ENCODE data around the gene TMX3. TPM values are rescaled to one million over a fixed set of nuclear protein-coding genes. Genes with fewer than 3 reads are reported as not detected.

Gene TMX3
- polyA plus RNA-seq, 1 of the 3 experiments (the other 2 are of a cell fraction) = 23.3 TPM

GRCh38 chr18:68722821-68723220, 7.9 kb upstream of the TMX3 start:
- Histone ChIP-seq H3K36me3 (replicated peaks in 1 of 2; ENCODE audit: control insufficient read depth in 1 of 2, insufficient read depth in 2 of 2, low read length in 1 of 2) (peaks cover 10 to 12% of the 10 kb centered on the region in 2 experiments), H2AFZ (ENCODE audit: low read depth) (no peak overlapping the region), H3K27me3 (ENCODE audit: insufficient read depth) (no peaks in the 10 kb centered on the region), H3K27ac (ENCODE audit: low read depth in 2 of 2, low read length in 1 of 2) (no peak overlapping the region), H3K9me3 (no peaks in the 10 kb centered on the region), H3K9ac (no peak overlapping the region), H3K9me2 (no peaks in the 10 kb centered on the region), H3K4me1 (ENCODE audit: control insufficient read depth in 1 of 2, insufficient read depth in 2 of 2, low read depth in 1 of 2, low read length in 1 of 2) (no peaks in the 10 kb centered on the region), H3K79me2 (ENCODE audit: insufficient read depth) (no peaks in the 10 kb centered on the region), H4K20me1 (ENCODE audit: insufficient read depth) (no peaks in the 10 kb centered on the region), H3K4me3 (ENCODE audit: low read depth in 2 of 2, low read length in 1 of 2) (no peak overlapping the region), H3K4me2 (no peak overlapping the region), H3F3A (replicated peaks; ENCODE audit: insufficient read depth) (no peaks in the 10 kb centered on the region)
- 85% methylated on average over 1 of the region's 1 CpG for WGBS (ENCODE audit: low lambda C conversion rate)
- no peak for DNase-seq
- ChIA-PET POLR2A (no interaction called here), CTCF (no interaction called here)
- TF ChIP-seq GABPA (IDR thresholded peaks at IDR 0.05; ENCODE audit: low read depth) (no peak), TEAD4 (IDR thresholded peaks at IDR 0.05; ENCODE audit: borderline replicate concordance, insufficient read depth) (no peak), EZH2phosphoT487 (IDR thresholded peaks at IDR 0.05; ENCODE audit: borderline replicate concordance, low read depth) (no peak), JUND (IDR thresholded peaks at IDR 0.05) (no peak), SMC3 (IDR thresholded peaks at IDR 0.05; ENCODE audit: low read depth, low read length) (no peak), EP300 (IDR thresholded peaks at IDR 0.05; ENCODE audit: borderline replicate concordance in 1 of 2, low read depth in 1 of 2, low read length in 1 of 2) (no peak), POLR2AphosphoS5 (IDR thresholded peaks at IDR 0.05; ENCODE audit: low read depth, low read length) (no peak)

- H4K20me1 ChIP-seq (ENCODE audit: insufficient read depth) = no peaks in the 10 kb centered on the region
- no peak overlapping the region for H3K4me2 ChIP-seq
- H3K36me3 ChIP-seq (replicated peaks in 1 of 2; ENCODE audit: control insufficient read depth in 1 of 2, insufficient read depth in 2 of 2, low read length in 1 of 2) = peaks cover 10 to 14% of the 10 kb centered on the region in 2 experiments
- H3K9me2 ChIP-seq = no peaks in the 10 kb centered on the region
- H3K4me3 ChIP-seq (ENCODE audit: low read depth in 2 of 2, low read length in 1 of 2) = no peak overlapping the region
- no peaks in the 10 kb centered on the region for H3F3A ChIP-seq (replicated peaks; ENCODE audit: insufficient read depth)
- 91% methylated on average over 8 of the region's 8 CpGs for WGBS (ENCODE audit: low lambda C conversion rate)
- no peaks in the 10 kb centered on the region for H3K4me1 ChIP-seq (ENCODE audit: control insufficient read depth in 1 of 2, insufficient read depth in 2 of 2, low read depth in 1 of 2, low read length in 1 of 2)
- ChIA-PET POLR2A (no interaction called here), CTCF (no interaction called here)
- H3K27me3 ChIP-seq (ENCODE audit: insufficient read depth) = no peaks in the 10 kb centered on the region
- H3K9ac ChIP-seq = no peak overlapping the region
- no peaks in the 10 kb centered on the region for H3K79me2 ChIP-seq (ENCODE audit: insufficient read depth)
- no peak for TF ChIP-seq TAF1 (IDR thresholded peaks at IDR 0.05; ENCODE audit: borderline replicate concordance, low read depth, low read length)
- no peak for TF ChIP-seq GATA2 (CRISPR knock-in tag; IDR thresholded peaks at IDR 0.05)
- TF ChIP-seq REST (IDR thresholded peaks at IDR 0.05; ENCODE audit: low read depth, low read length) = no peak
- TF ChIP-seq RXRA (IDR thresholded peaks at IDR 0.05; ENCODE audit: borderline replicate concordance, low read depth) = no peak
- TF ChIP-seq FOSL2 (IDR thresholded peaks at IDR 0.05; ENCODE audit: borderline replicate concordance, low read depth) = no peak
- no peak for TF ChIP-seq TEAD4 (IDR thresholded peaks at IDR 0.05; ENCODE audit: borderline replicate concordance, insufficient read depth)
- no peak for TF ChIP-seq EP300 (IDR thresholded peaks at IDR 0.05; ENCODE audit: borderline replicate concordance in 1 of 2, low read depth in 1 of 2, low read length in 1 of 2)
- H3K27ac ChIP-seq (ENCODE audit: low read depth in 2 of 2, low read length in 1 of 2) = no peak overlapping the region
- H3K9me3 ChIP-seq = no peaks in the 10 kb centered on the region
- no peak for DNase-seq
- no peak overlapping the region for H2AFZ ChIP-seq (ENCODE audit: low read depth)
Observed at GRCh38 chr18:68721681-68722583, 7.0 kb upstream of the TMX3 start.
